ENCODE results near the gene TBC1D4.

Gene TBC1D4

DNA sequence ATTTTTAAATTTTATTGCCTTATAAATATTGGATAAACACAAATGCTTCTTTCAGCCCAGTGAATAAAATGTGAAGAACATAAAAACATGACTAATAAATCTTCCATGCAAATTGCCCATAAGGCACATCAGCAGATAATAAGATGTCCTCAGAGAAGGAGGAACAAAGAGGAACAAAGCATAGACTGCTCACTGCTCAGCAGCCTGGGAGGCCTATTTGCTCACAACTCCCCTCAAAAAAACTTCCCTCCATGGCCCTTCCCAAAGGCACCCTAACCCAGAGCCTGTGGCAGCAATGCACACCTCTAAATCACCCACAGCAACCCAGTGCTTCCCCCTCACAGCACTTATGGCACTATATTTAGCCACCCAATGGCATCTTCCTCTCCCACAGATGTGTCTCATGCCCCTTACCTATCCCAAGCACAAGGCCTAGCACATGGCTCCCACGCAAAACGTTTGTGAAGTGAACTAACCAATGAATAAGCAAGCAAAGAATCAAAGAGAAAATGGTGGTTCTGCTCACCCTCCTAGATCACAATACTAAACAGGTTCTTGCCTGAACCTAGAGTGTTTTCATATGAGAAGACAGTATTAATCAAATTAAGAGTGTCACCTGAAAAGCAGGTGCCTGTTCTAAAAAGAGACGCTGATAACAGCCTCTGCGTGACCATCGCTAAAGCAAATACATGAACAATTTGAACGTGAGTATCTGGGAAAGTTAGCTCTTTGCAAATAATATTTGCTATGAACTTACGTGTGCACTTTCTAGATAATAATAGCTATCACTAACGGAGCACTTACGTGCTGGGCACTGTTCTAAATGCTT, 96.9 kb downstream of the TBC1D4 start:
- DNase-seq (ENCODE audit: low read depth, low spot score), result no peak
- no peak overlapping the region for H3K4me3 ChIP-seq (ENCODE audit: low read depth, low read length)
- TF ChIP-seq, protein P1, sequence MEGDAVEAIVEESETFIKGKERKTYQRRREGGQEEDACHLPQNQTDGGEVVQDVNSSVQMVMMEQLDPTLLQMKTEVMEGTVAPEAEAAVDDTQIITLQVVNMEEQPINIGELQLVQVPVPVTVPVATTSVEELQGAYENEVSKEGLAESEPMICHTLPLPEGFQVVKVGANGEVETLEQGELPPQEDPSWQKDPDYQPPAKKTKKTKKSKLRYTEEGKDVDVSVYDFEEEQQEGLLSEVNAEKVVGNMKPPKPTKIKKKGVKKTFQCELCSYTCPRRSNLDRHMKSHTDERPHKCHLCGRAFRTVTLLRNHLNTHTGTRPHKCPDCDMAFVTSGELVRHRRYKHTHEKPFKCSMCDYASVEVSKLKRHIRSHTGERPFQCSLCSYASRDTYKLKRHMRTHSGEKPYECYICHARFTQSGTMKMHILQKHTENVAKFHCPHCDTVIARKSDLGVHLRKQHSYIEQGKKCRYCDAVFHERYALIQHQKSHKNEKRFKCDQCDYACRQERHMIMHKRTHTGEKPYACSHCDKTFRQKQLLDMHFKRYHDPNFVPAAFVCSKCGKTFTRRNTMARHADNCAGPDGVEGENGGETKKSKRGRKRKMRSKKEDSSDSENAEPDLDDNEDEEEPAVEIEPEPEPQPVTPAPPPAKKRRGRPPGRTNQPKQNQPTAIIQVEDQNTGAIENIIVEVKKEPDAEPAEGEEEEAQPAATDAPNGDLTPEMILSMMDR (IDR thresholded peaks at IDR 0.05; ENCODE audit: low read depth, low read length), result no peak
- in situ Hi-C loops (cut with HindIII; ENCODE audit: low sequenced_read_pairs), result no loop called here

DNA sequence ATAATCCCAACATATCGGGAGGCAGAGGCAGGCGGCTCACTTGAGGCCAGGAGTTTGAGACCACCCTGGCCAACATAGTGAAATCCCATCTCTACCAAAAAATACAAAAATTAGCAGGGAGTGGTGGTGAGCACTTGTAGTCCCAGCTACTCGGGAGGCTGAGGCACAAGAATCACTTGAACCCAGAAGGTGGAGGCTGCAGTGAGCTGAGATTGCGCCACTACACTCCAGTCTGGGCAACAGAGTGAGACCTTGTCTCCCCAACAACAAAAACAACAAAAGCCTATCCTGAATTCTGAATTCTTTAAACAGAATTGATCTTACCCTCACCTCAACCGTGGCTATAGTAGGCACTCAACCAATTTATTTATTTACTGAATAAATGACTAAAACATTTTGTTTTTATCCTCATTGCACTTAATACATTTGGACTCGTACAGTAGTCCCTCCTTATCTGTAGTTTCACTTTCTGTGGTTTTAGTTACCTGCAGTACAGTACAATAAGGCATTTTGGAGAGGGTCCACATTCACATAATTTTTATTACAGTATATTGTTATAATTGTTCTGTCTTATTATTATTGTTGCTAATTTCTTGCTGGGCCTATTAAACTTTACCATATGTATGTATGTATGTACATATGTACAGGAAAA, 98.8 kb downstream of the TBC1D4 start:
- no peak overlapping the region for H3K4me3 ChIP-seq (ENCODE audit: low read depth, low read length)
- TF ChIP-seq, protein P1 (IDR thresholded peaks at IDR 0.05; ENCODE audit: low read depth, low read length), result no peak
- in situ Hi-C loops (cut with HindIII; ENCODE audit: low sequenced_read_pairs), result no loop called here
- DNase-seq (ENCODE audit: low read depth, low spot score), result no peak

DNA sequence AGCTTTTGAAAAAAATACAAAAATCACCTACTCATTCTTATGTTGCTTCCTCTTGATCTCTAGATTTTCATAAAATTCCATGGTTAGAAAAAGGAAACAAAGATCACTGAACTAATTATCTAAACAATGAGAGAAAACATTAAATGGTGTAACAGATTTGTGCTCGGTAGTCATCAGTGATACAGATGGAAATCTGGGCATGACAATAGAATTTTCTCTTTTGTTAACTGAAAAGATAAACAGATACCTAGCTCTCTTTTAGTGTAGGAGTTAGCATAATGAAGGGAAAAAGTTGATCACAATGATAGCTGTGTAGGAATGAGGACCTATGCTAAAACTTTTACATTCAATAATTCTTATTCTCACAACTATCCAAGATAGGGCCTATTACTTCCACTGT, 103.7 kb downstream of the TBC1D4 start:
- no peak for DNase-seq (ENCODE audit: low read depth, low spot score)
- H3K4me3 ChIP-seq (ENCODE audit: low read depth, low read length), result no peak overlapping the region
- in situ Hi-C loops (cut with HindIII; ENCODE audit: low sequenced_read_pairs), result no loop called here
- TF ChIP-seq, protein P1 (IDR thresholded peaks at IDR 0.05; ENCODE audit: low read depth, low read length), result no peak

DNA sequence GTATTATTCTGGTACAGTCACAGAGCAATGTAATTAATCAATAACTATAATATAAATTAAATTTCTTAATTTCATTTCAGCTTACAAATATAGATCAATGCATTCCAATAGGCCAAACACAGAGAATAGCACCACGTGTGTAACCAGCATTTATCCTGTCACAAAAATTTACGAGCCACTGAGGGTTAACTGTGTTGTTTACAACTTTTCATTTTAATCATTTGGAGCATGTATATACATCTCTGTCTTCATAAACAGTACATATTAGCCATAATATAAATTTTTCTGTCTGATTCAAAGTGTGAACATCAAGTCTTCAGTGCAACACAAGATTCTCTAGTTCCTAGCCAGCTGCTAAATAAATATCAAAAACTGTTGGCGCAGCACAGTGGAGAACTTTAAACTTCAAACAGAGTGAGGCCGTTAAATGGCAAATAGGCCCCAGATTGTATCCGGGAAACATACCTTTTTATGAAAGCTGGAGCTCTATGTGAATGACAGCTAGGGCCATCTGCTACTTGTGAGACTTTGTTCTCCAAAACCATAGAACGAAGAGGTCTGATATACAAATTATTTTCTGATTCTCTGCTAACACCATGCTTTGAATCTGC, 105.1 kb downstream of the TBC1D4 start:
- in situ Hi-C loops (cut with HindIII; ENCODE audit: low sequenced_read_pairs), result no loop called here
- no peak overlapping the region for H3K4me3 ChIP-seq (ENCODE audit: low read depth, low read length)
- TF ChIP-seq, protein P1 (IDR thresholded peaks at IDR 0.05; ENCODE audit: low read depth, low read length), result no peak
- no peak for DNase-seq (ENCODE audit: low read depth, low spot score)

DNA sequence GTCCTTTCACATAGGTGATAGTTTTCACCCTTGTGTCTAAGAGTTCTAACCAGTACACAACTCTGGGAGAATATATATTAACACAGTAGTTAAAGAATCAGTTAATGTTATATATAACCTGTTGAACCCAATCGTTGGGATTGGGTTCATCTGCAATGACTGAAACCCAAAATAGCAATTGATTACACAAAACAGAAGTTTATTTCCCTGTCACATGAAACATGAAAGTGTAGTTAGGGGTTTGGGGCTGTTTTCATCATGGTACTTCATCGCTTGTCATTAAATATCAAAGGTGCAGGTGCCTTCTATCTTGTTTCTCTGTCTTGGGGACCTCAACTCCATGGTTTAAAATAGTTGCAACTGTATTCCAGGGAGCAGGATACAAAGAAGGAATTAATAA, 106.6 kb downstream of the TBC1D4 start:
- no peak for DNase-seq (ENCODE audit: low read depth, low spot score)
- in situ Hi-C loops (cut with HindIII; ENCODE audit: low sequenced_read_pairs), result no loop called here
- H3K4me3 ChIP-seq (ENCODE audit: low read depth, low read length), result no peak overlapping the region
- TF ChIP-seq, protein P1 (IDR thresholded peaks at IDR 0.05; ENCODE audit: low read depth, low read length), result no peak

DNA sequence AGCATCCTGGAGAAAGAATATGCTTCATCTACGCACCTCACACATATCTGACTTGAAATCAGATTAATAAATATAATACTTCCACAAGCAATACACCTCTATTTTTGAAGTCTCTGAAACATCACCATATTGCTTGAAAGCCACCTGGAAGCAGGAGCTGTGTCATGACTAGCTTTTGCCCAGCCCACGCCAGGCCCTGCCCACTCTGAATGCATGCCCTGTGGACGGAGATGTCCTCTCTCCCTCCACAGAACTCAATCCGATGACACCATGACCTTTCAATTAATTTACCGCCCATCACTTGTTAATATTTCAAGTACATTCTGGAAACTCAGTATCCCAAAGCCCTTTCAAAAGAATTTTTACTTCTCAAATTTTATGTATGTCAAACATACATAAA, 108.0 kb downstream of the TBC1D4 start:
- DNase-seq (ENCODE audit: low read depth, low spot score), result no peak
- TF ChIP-seq, protein P1 (IDR thresholded peaks at IDR 0.05; ENCODE audit: low read depth, low read length), result no peak
- H3K4me3 ChIP-seq (ENCODE audit: low read depth, low read length), result no peak overlapping the region
- in situ Hi-C loops (cut with HindIII; ENCODE audit: low sequenced_read_pairs), result no loop called here

Measured in astrocyte of the spinal cord (primary cell).